ENCODE measurements around the gene CBLB. TPM values are rescaled to one million over a fixed set of nuclear protein-coding genes. Genes with fewer than 3 reads are reported as not detected.

CBLB gene
- total and polyA plus RNA-seq, 2 experiments from 2014 or later, result 36.6 to 41.9 TPM

GRCh38 chr3:105829871-105830622 lies 38.8 kb downstream of the CBLB start:
- H2AFZ ChIP-seq, result no peak overlapping the region
- H4K20me1 ChIP-seq (ENCODE audit: insufficient read depth), result no peaks in the 10 kb centered on the region
- no peaks in the 10 kb centered on the region for H3K9me2 ChIP-seq (ENCODE audit: insufficient read depth)
- H3K36me3 ChIP-seq (ENCODE audit: low read depth), result peaks cover 12% of the 10 kb centered on the region
- no peak overlapping the region for H3K4me2 ChIP-seq (ENCODE audit: unreplicated experiment)
- H3K9me3 ChIP-seq (ENCODE audit: low read depth), result no peaks in the 10 kb centered on the region
- in situ Hi-C loops (cut with MboI), result no loop called here
- 97 to 98% methylated on average over 4 of the region's 4 CpGs for WGBS, 2 experiments (ENCODE audit: low coverage in 1 of 2, low lambda C conversion rate in 2 of 2, missing lambda C conversion rate in 2 of 2)
- no peak for TF ChIP-seq EZH2phosphoT487 (IDR thresholded peaks at IDR 0.05; ENCODE audit: insufficient read depth, low read depth)
- peak overlapping the region; percentile 59 for H3K27ac ChIP-seq
- H3K4me3 ChIP-seq, result no peak overlapping the region
- peaks cover 100% of the 10 kb centered on the region for H3K79me2 ChIP-seq (ENCODE audit: insufficient read depth)
- H3K4me1 ChIP-seq (ENCODE audit: insufficient read depth), result peaks cover 35% of the 10 kb centered on the region
- H3F3A ChIP-seq (ENCODE audit: insufficient read depth), result peaks cover 62% of the 10 kb centered on the region
- H3K9ac ChIP-seq, result no peak overlapping the region
- H3K27me3 ChIP-seq (replicated peaks; ENCODE audit: insufficient read depth), result no peaks in the 10 kb centered on the region
- peak; percentile 61 for DNase-seq

- H3K4me1 ChIP-seq (ENCODE audit: insufficient read depth), result peaks cover 35% of the 10 kb centered on the region
- in situ Hi-C loops (cut with MboI), result no loop called here
- H3K9me2 ChIP-seq (ENCODE audit: insufficient read depth), result no peaks in the 10 kb centered on the region
- H3K4me2 ChIP-seq (ENCODE audit: unreplicated experiment), result no peak overlapping the region
- DNase-seq, result no peak
- peaks cover 14% of the 10 kb centered on the region for H3K36me3 ChIP-seq (ENCODE audit: low read depth)
- TF ChIP-seq EZH2phosphoT487 (IDR thresholded peaks at IDR 0.05; ENCODE audit: insufficient read depth, low read depth), result no peak
- no peak for TF ChIP-seq EZH2 (IDR thresholded peaks at IDR 0.05; ENCODE audit: insufficient read depth, poor library complexity, severe bottlenecking)
- H3K27ac ChIP-seq, result peak overlapping the region; percentile 59
- no peaks in the 10 kb centered on the region for H3K27me3 ChIP-seq (replicated peaks; ENCODE audit: insufficient read depth)
- no peak overlapping the region for H2AFZ ChIP-seq
- peaks cover 65% of the 10 kb centered on the region for H3F3A ChIP-seq (ENCODE audit: insufficient read depth)
- WGBS, 2 experiments (ENCODE audit: low coverage in 1 of 2, low lambda C conversion rate in 2 of 2, missing lambda C conversion rate in 2 of 2), result 90 to 97% methylated on average over 4 of the region's 4 CpGs
- H3K9ac ChIP-seq, result no peak overlapping the region
- H3K79me2 ChIP-seq (ENCODE audit: insufficient read depth), result peaks cover 100% of the 10 kb centered on the region
- no peaks in the 10 kb centered on the region for H3K9me3 ChIP-seq (ENCODE audit: low read depth)
- no peaks in the 10 kb centered on the region for H4K20me1 ChIP-seq (ENCODE audit: insufficient read depth)
- H3K4me3 ChIP-seq, result no peak overlapping the region
Observed at GRCh38 chr3:105829229-105829628, 39.6 kb downstream of the CBLB start.

GRCh38 chr3:105828703-105829102 lies 40.1 kb downstream of the CBLB start:
- no peak overlapping the region for H3K9ac ChIP-seq
- no peak overlapping the region for H2AFZ ChIP-seq
- no peak overlapping the region for H3K4me2 ChIP-seq (ENCODE audit: unreplicated experiment)
- peaks cover 18% of the 10 kb centered on the region for H3K36me3 ChIP-seq (ENCODE audit: low read depth)
- DNase-seq, result no peak
- H3K9me2 ChIP-seq (ENCODE audit: insufficient read depth), result no peaks in the 10 kb centered on the region
- peak overlapping the region; percentile 59 for H3K27ac ChIP-seq
- peaks cover 100% of the 10 kb centered on the region for H3K79me2 ChIP-seq (ENCODE audit: insufficient read depth)
- in situ Hi-C loops (cut with MboI), result no loop called here
- WGBS, 2 experiments (ENCODE audit: low coverage in 1 of 2, low lambda C conversion rate in 2 of 2, missing lambda C conversion rate in 2 of 2), result 85 to 91% methylated on average over 2 of the region's 2 CpGs
- H3K27me3 ChIP-seq (replicated peaks; ENCODE audit: insufficient read depth), result no peaks in the 10 kb centered on the region
- no peaks in the 10 kb centered on the region for H4K20me1 ChIP-seq (ENCODE audit: insufficient read depth)
- H3K4me1 ChIP-seq (ENCODE audit: insufficient read depth), result peaks cover 40% of the 10 kb centered on the region
- TF ChIP-seq EZH2phosphoT487 (IDR thresholded peaks at IDR 0.05; ENCODE audit: insufficient read depth, low read depth) (no peak), EZH2 (IDR thresholded peaks at IDR 0.05; ENCODE audit: insufficient read depth, poor library complexity, severe bottlenecking) (no peak)
- peaks cover 70% of the 10 kb centered on the region for H3F3A ChIP-seq (ENCODE audit: insufficient read depth)
- H3K9me3 ChIP-seq (ENCODE audit: low read depth), result no peaks in the 10 kb centered on the region
- H3K4me3 ChIP-seq, result no peak overlapping the region

- TF ChIP-seq EZH2 (IDR thresholded peaks at IDR 0.05; ENCODE audit: insufficient read depth, poor library complexity, severe bottlenecking) (no peak), EZH2phosphoT487 (IDR thresholded peaks at IDR 0.05; ENCODE audit: insufficient read depth, low read depth) (no peak)
- Histone ChIP-seq H3K36me3 (ENCODE audit: low read depth) (peaks cover 18% of the 10 kb centered on the region), H3K27me3 (replicated peaks; ENCODE audit: insufficient read depth) (no peaks in the 10 kb centered on the region), H3K9ac (no peak overlapping the region), H3K79me2 (ENCODE audit: insufficient read depth) (peaks cover 96% of the 10 kb centered on the region), H4K20me1 (ENCODE audit: insufficient read depth) (no peaks in the 10 kb centered on the region), H3K9me3 (ENCODE audit: low read depth) (no peaks in the 10 kb centered on the region), H3K27ac (peak overlapping the region; percentile 59), H2AFZ (no peak overlapping the region), H3F3A (ENCODE audit: insufficient read depth) (peaks cover 73% of the 10 kb centered on the region), H3K4me2 (ENCODE audit: unreplicated experiment) (peak overlapping the region; percentile 22), H3K9me2 (ENCODE audit: insufficient read depth) (no peaks in the 10 kb centered on the region), H3K4me1 (ENCODE audit: insufficient read depth) (peaks cover 46% of the 10 kb centered on the region), H3K4me3 (no peak overlapping the region)
- in situ Hi-C loops (cut with MboI), result no loop called here
- 26 to 39% methylated on average over 2 of the region's 2 CpGs for WGBS, 2 experiments (ENCODE audit: low coverage in 1 of 2, low lambda C conversion rate in 2 of 2, missing lambda C conversion rate in 2 of 2)
- DNase-seq, result peak; percentile 90
Observed at GRCh38 chr3:105827959-105828358, 40.9 kb downstream of the CBLB start.
